ENCODE results near the gene KNL1.
A peak's percentile ranks its signal among the peaks of the same experiment; 100 is the strongest.
"Not testable (repeated sequence)": the region's sequence is repeated elsewhere in the genome, so short reads cannot be mapped to it uniquely, and the experiment has no call there.

Gene KNL1

DNA sequence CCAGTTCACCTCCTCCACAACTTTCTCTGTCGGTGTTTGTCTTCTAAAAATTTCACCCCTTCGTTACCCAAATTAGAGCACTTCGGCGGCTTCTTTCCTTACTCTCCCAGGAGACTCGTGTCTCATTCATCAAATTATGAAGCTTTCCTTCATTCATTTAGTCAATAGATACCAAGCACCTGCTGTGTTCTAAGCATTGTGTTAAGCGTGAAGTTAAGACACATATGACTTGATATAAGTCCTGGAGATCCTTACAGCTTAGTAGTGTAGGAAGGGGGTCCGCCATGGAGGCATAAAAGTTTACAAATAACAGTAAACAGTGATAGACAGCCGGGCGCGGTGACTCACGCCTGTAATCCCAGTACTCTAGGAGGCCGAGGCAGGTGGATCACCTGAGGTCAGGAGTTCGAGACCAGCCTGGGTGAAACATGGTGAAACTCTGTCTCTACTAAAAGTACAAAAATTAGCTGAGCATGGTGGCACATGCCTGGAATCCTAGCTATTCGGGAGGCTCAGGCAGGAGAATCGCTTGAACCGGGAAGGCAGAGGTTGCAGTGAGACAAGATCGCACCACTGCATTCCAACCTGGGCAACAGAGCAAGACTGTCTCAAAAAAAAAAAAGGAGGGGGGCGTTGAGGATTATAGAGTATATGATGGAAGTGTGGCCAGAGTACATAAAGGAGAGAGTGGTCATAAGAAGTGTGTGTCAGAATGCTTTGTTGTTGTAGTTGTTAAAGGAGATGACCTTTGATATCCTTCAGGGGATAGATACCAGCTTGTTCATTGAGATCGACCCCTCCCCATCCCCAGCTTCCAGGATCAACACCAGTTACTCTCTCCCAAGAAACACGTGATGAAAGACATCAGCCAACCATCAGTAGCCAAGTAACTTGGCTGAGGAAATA lies 28.5 kb upstream of the KNL1 start:
- Histone ChIP-seq H3K36me3 (replicated peaks) (no peaks in the 10 kb centered on the region; the same call in 1 of the 2 replicates), H3K4me1 (peaks cover 17% of the 10 kb centered on the region), H3K9me3 (no peaks in the 10 kb centered on the region), H3K4me3 (peak overlapping the region; percentile 62), H3K27me3 (ENCODE audit: low read depth) (no peaks in the 10 kb centered on the region)
- DNase-seq (ENCODE audit: low spot score in 2 of 2): no peak
- in situ Hi-C loops (cut with MboI; ENCODE audit: low sequenced_read_pairs): no loop called here

GRCh38 chr15:40567111-40567510 lies 26.9 kb upstream of the KNL1 start:
- Histone ChIP-seq H3K4me3 (no peak overlapping the region), H3K36me3 (replicated peaks) (peaks cover 9% of the 10 kb centered on the region), H3K27me3 (ENCODE audit: low read depth) (no peaks in the 10 kb centered on the region), H3K4me1 (peaks cover 19% of the 10 kb centered on the region), H3K9me3 (no peaks in the 10 kb centered on the region)
- peak; percentile 33 to 34 for DNase-seq (ENCODE audit: low spot score in 2 of 2)
- in situ Hi-C loops (cut with MboI; ENCODE audit: low sequenced_read_pairs): no loop called here

DNA sequence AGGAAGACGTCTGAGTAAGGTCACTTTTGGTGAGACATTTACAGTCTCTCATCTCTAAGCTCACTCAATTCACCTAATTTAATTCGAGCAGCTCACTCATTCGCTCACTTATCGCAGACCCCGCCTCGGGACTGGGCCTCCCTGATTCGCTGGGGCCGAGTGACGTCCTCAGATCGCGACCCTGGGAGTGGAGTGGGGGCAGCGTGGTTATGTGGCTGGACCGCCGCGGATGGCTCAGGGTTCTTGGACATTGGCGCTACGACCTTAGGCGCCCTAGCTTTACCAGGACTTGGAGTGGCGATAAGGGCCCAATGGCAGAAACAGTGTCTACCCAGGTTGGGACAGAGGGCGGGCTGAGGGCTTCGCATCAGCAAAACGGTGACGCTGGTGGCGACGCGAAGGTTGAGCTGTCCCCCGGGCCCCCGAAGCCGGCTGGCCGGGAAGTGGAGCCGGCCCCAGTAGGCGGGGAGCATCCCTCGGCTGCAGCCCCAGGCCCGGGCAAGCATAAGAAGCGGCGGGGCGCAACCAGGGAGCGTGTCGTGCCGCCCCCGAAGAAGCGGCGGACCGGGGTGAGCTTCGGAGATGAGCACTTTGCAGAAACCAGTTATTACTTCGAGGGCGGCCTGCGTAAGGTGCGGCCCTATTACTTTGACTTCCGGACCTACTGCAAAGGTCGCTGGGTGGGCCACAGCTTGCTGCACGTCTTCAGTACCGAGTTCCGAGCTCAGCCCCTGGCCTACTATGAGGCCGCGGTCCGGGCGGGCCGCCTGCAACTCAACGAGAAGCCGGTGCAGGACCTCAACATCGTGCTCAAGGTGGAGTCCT lies 24.7 kb upstream of the KNL1 start, which contains the start of gene RPUSD2:
RPUSD2 (plus strand) TSS at position 171 of the 825 bp plus-strand sequence; CDS start at position 210, 39 bp downstream.
- peak; percentile 88 to 95 for DNase-seq (ENCODE audit: low spot score in 2 of 2)
- Histone ChIP-seq H3K4me1 (peaks cover 16% of the 10 kb centered on the region), H3K4me3 (peak within 1 kb of the TSS; percentile 95), H3K9me3 (no peaks in the 10 kb centered on the region), H3K36me3 (replicated peaks) (peaks cover 26% of the 10 kb centered on the region), H3K27me3 (ENCODE audit: low read depth) (no peaks in the 10 kb centered on the region)
- in situ Hi-C loops (cut with MboI; ENCODE audit: low sequenced_read_pairs): no loop called here

DNA sequence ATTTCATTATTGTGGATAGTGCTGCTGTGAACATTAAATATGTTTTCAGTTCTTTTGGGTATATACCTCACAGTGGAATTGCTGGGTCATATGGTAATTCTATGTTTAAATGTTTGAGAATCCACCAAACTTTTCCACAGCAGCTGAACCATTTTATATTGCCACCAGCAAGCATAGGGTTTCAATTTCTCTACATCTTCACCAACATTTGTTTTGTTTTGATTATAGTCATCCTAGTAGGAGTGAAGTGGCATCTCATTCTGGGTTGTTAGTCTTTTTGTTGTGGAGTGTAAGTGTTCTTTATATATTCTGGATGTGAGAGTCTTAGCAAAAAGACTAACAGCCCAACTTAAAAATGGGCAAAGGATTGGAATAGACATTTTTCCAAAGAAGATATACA lies 18.9 kb upstream of the KNL1 start:
- H3K9me3 ChIP-seq: no peaks in the 10 kb centered on the region
- peaks cover 34% of the 10 kb centered on the region for H3K36me3 ChIP-seq (replicated peaks)
- H3K4me1 ChIP-seq: peaks cover 7% of the 10 kb centered on the region
- in situ Hi-C loops (cut with MboI; ENCODE audit: low sequenced_read_pairs): no loop called here
- no peaks in the 10 kb centered on the region for H3K27me3 ChIP-seq (ENCODE audit: low read depth)
- DNase-seq (ENCODE audit: low spot score in 2 of 2): no peak
- no peak overlapping the region for H3K4me3 ChIP-seq

DNA sequence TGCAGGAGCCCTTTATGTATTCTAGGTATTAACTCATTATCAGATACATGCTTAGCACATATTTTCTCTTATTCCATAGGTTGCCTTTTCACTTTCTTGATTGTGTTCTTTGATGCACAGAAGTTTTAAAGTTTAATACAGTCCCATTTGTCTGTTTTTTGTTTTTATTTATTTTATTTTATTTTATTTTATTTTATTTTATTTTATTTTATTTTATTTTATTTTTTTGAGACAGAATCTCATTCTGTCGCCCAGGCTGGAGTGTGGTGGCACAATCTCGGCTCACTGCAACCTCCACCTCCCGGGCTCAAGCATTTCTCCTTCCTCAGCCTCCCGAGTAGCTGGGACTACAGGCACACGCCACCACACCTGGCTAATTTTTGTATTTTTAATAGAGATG lies 17.1 kb upstream of the KNL1 start:
- DNase-seq (ENCODE audit: low spot score in 2 of 2); in situ Hi-C loops (cut with MboI; ENCODE audit: low sequenced_read_pairs); H3K4me3 ChIP-seq: not testable (repeated sequence)

DNA sequence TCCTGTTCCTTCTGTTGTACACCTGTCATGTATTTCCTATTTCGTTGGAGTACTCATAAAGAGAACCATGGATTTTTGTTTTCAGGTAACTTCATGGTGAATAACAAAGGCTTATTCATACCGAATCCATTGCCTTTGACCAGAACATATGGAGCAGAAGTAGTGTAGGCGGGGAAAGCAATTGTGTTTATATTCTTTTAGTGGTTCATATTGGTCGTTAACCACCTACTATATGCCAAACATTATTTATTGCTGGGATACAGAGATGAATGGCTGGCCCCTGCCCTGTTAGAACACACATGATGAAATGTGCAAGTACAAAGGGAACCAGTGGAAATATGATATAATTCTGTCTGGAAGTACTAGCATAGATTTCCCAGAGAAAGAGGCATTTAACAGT lies 15.2 kb upstream of the KNL1 start:
- DNase-seq (ENCODE audit: low spot score in 2 of 2): no peak
- Histone ChIP-seq H3K27me3 (ENCODE audit: low read depth) (no peaks in the 10 kb centered on the region), H3K4me3 (no peak overlapping the region), H3K36me3 (replicated peaks) (peaks cover 12% of the 10 kb centered on the region), H3K9me3 (no peaks in the 10 kb centered on the region), H3K4me1 (no peaks in the 10 kb centered on the region)
- in situ Hi-C loops (cut with MboI; ENCODE audit: low sequenced_read_pairs): no loop called here

More for the DNA sequence above, 17.1 kb upstream of the KNL1 start:
- H3K36me3 ChIP-seq (replicated peaks): peaks cover 26% of the 10 kb centered on the region
- H3K27me3 ChIP-seq (ENCODE audit: low read depth); H3K9me3 ChIP-seq; H3K4me1 ChIP-seq: not testable (repeated sequence)

DNA sequence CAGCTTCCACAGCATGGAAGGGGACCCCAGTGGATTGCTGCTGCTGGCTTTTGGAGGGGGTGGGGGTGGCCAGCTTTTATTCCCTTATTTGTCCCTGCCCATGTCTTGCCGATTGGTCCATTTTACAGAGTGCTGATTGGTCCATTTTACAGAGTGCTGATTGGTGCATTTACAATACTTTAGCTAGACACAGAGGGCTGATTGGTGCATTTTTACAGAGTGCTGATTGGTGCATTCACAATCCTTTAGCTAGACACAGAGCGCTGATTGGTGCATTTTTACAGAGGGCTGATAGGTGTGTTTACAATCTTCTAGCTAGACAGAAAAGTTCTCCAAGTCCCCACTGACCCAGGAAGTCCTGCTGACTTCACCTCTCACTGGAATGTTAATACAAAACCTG lies 12.3 kb upstream of the KNL1 start:
- H3K27me3 ChIP-seq (ENCODE audit: low read depth); H3K36me3 ChIP-seq (replicated peaks); in situ Hi-C loops (cut with MboI; ENCODE audit: low sequenced_read_pairs); DNase-seq (ENCODE audit: low spot score in 2 of 2); H3K4me1 ChIP-seq; H3K4me3 ChIP-seq; H3K9me3 ChIP-seq: not testable (repeated sequence)

- in situ Hi-C loops (cut with MboI; ENCODE audit: low sequenced_read_pairs): no loop called here
- no peaks in the 10 kb centered on the region; the same call in 1 of the 2 replicates for H3K27me3 ChIP-seq (ENCODE audit: low read depth)
- no peaks in the 10 kb centered on the region for H3K4me1 ChIP-seq
- H3K9me3 ChIP-seq: no peaks in the 10 kb centered on the region
- no peaks in the 10 kb centered on the region for H3K36me3 ChIP-seq (replicated peaks)
- DNase-seq (ENCODE audit: low spot score in 2 of 2): no peak
- H3K4me3 ChIP-seq: no peak overlapping the region
Measured at GRCh38 chr15:40582726-40583246, 11.3 kb upstream of the KNL1 start.

DNA sequence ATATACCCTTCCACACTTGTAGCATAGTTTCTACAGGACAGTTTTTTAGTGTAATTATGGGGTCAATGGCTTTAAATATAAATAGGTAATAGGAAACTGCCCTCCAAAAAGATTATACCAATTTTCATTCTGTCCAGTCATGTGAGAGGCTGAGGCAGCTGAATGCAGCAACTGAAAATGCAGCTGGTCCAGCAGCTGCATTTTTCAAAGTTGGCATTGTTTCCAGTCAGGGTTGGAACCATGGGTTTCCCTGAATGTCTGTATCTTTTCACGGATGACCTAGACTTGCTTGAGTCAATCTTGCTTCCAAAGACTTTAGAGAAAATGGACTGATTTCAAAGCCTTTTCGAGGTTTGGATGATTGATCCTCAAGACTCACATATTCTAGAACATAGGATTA lies 9.9 kb upstream of the KNL1 start:
- in situ Hi-C loops (cut with MboI; ENCODE audit: low sequenced_read_pairs): no loop called here
- no peak overlapping the region for H3K4me3 ChIP-seq

GRCh38 chr15:40590667-40591050 lies 3.4 kb upstream of the KNL1 start:
- H3K9me3 ChIP-seq: no peaks in the 10 kb centered on the region
- in situ Hi-C loops (cut with MboI; ENCODE audit: low sequenced_read_pairs): no loop called here
- no peaks in the 10 kb centered on the region; the same call in 1 of the 2 replicates for H3K36me3 ChIP-seq (replicated peaks)
- no peaks in the 10 kb centered on the region; the same call in 1 of the 2 replicates for H3K27me3 ChIP-seq (ENCODE audit: low read depth)
- H3K4me3 ChIP-seq: no peak overlapping the region
- no peak for DNase-seq (ENCODE audit: low spot score in 2 of 2)
- peaks cover 2% of the 10 kb centered on the region; the same call in 1 of the 2 replicates for H3K4me1 ChIP-seq

More for the DNA sequence above, 9.9 kb upstream of the KNL1 start:
- H3K4me1 ChIP-seq: no peaks in the 10 kb centered on the region
- no peak for DNase-seq (ENCODE audit: low spot score in 2 of 2)
- H3K36me3 ChIP-seq (replicated peaks): no peaks in the 10 kb centered on the region
- no peaks in the 10 kb centered on the region; the same call in 1 of the 2 replicates for H3K27me3 ChIP-seq (ENCODE audit: low read depth)
- no peaks in the 10 kb centered on the region for H3K9me3 ChIP-seq

- in situ Hi-C loops (cut with MboI; ENCODE audit: low sequenced_read_pairs): no loop called here
- Histone ChIP-seq H3K9me3 (no peaks in the 10 kb centered on the region), H3K27me3 (ENCODE audit: low read depth) (no peaks in the 10 kb centered on the region; the same call in 1 of the 2 replicates), H3K36me3 (replicated peaks) (no peaks in the 10 kb centered on the region; the same call in 1 of the 2 replicates), H3K4me1 (peaks cover 2% of the 10 kb centered on the region; the same call in 1 of the 2 replicates), H3K4me3 (no peak overlapping the region)
- no peak for DNase-seq (ENCODE audit: low spot score in 2 of 2)
Measured at GRCh38 chr15:40591389-40591788, 2.7 kb upstream of the KNL1 start.

GRCh38 chr15:40593165-40593564 lies 884 bp upstream of the KNL1 start:
- Histone ChIP-seq H3K36me3 (replicated peaks) (no peaks in the 10 kb centered on the region; the same call in 1 of the 2 replicates), H3K9me3 (no peaks in the 10 kb centered on the region), H3K4me1 (peaks cover 2% of the 10 kb centered on the region; the same call in 1 of the 2 replicates), H3K27me3 (ENCODE audit: low read depth) (no peaks in the 10 kb centered on the region), H3K4me3 (0 out of 2 replicates have a peak overlapping the region, but pooled peaks have one; percentile 0)
- in situ Hi-C loops (cut with MboI; ENCODE audit: low sequenced_read_pairs): no loop called here
- DNase-seq (ENCODE audit: low spot score in 2 of 2): no peak

DNA sequence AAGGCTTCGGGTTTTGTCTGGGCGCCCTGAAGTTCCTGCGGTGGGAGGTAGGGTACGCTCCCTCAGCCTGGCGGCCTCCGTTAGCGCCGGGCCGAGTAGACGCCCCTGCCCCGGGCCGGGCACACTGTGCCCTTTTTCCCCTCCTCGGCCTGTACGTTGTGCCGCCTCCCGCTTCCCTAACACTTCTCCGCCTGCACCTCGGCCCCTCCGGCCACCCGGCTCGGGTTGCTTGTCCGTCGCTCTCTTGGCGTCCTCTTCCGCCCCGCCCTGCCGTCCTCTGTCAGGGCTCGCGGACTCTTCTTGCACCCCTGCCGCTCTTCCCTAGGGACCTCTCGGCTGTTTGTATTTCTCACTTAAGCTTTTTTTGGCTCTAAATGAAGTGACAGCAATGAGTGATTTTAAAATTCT lies 384 bp downstream of the KNL1 start:
- peak; percentile 71 to 88 for DNase-seq (ENCODE audit: low spot score in 2 of 2)
- no peaks in the 10 kb centered on the region for H3K27me3 ChIP-seq (ENCODE audit: low read depth)
- H3K4me1 ChIP-seq: peaks cover 2% of the 10 kb centered on the region; the same call in 1 of the 2 replicates
- no peaks in the 10 kb centered on the region; the same call in 1 of the 2 replicates for H3K36me3 ChIP-seq (replicated peaks)
- peak overlapping the region; percentile 79 for H3K4me3 ChIP-seq
- in situ Hi-C loops (cut with MboI; ENCODE audit: low sequenced_read_pairs): no loop called here
- no peaks in the 10 kb centered on the region for H3K9me3 ChIP-seq

All from HAP-1 (cell line).